ENCODE data around the gene DCAF16. TPM values are rescaled to one million over a fixed set of nuclear protein-coding genes. Genes with fewer than 3 reads are reported as not detected.

Gene DCAF16
- total RNA-seq, 1 donor from 2014 or later, result 63.1 TPM

DNA sequence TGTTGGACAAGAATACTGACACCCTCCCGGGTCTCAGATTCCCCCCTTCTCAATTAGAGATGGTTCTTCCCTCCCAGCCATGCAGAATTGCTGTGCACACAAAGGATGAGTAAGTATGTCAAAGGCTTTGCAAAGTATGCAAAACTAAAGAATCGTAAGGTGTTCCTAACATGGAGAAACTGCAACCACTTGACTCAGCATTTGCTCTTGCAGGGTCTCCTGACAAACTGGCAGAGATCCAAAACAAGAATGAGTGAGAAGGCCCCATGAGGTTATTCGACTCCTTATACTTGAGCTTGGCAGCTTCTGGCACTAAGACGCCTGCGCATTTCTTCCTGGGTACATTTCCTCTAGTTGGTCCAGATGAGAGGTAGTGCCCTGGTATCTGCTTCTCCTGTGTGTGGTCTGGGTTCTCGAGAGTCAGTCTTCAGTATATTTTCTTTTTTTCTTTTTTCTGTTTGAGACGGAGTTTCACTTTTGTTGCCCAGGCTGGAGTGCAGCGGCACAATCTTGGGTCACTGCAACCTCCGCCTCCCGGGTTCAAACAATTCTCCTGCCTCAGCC lies 37.3 kb downstream of the DCAF16 start:
- Mint-ChIP-seq H3K4me3 (ENCODE audit: low read depth) (no peak overlapping the region), H3K27me3 (peaks cover 4% of the 10 kb centered on the region), H3K27ac (no peak overlapping the region), H3K9me3 (ENCODE audit: low read depth) (no peaks in the 10 kb centered on the region), H3K36me3 (ENCODE audit: insufficient read depth) (no peaks in the 10 kb centered on the region), H3K4me1 (ENCODE audit: low read depth) (no peaks in the 10 kb centered on the region)
- TF ChIP-seq, protein P1, sequence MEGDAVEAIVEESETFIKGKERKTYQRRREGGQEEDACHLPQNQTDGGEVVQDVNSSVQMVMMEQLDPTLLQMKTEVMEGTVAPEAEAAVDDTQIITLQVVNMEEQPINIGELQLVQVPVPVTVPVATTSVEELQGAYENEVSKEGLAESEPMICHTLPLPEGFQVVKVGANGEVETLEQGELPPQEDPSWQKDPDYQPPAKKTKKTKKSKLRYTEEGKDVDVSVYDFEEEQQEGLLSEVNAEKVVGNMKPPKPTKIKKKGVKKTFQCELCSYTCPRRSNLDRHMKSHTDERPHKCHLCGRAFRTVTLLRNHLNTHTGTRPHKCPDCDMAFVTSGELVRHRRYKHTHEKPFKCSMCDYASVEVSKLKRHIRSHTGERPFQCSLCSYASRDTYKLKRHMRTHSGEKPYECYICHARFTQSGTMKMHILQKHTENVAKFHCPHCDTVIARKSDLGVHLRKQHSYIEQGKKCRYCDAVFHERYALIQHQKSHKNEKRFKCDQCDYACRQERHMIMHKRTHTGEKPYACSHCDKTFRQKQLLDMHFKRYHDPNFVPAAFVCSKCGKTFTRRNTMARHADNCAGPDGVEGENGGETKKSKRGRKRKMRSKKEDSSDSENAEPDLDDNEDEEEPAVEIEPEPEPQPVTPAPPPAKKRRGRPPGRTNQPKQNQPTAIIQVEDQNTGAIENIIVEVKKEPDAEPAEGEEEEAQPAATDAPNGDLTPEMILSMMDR (IDR thresholded peaks at IDR 0.05; ENCODE audit: unreplicated experiment), result no peak
- DNase-seq (ENCODE audit: low spot score, unreplicated experiment), result no peak

GRCh38 chr4:17771284-17771908 lies 39.2 kb downstream of the DCAF16 start:
- Mint-ChIP-seq H3K36me3 (ENCODE audit: insufficient read depth) (no peaks in the 10 kb centered on the region), H3K9me3 (ENCODE audit: low read depth) (no peaks in the 10 kb centered on the region), H3K27me3 (no peaks in the 10 kb centered on the region), H3K4me1 (ENCODE audit: low read depth) (no peaks in the 10 kb centered on the region), H3K27ac (no peak overlapping the region), H3K4me3 (ENCODE audit: low read depth) (no peak overlapping the region)
- DNase-seq (ENCODE audit: low spot score, unreplicated experiment), result no peak
- TF ChIP-seq, protein P1 (IDR thresholded peaks at IDR 0.05; ENCODE audit: unreplicated experiment), result no peak

DNA sequence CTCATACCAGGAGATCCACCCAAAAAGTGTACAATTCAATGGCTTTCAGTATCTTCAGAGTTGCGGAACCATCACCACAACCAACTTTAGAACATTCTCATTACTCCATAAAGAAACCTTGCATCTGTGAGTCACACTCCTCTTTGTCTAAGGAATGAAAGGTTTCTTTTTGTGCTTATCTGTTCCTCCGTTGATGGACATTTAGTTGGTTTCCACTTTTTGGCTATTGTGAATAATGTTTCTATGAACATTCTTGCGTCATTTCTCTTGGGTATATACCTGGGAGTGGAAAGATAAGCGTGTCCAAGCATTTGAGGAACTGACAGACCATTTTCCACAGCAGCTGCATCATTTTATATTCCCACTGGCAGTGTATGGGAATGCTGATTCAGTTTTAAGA lies 39.7 kb downstream of the DCAF16 start:
- no peak overlapping the region for H3K27ac Mint-ChIP-seq
- no peak overlapping the region for H3K4me3 Mint-ChIP-seq (ENCODE audit: low read depth)
- TF ChIP-seq, protein P1 (IDR thresholded peaks at IDR 0.05; ENCODE audit: unreplicated experiment), result no peak
- H3K27me3 Mint-ChIP-seq, result no peaks in the 10 kb centered on the region
- no peaks in the 10 kb centered on the region for H3K36me3 Mint-ChIP-seq (ENCODE audit: insufficient read depth)
- DNase-seq (ENCODE audit: low spot score, unreplicated experiment), result no peak
- no peaks in the 10 kb centered on the region for H3K4me1 Mint-ChIP-seq (ENCODE audit: low read depth)
- H3K9me3 Mint-ChIP-seq (ENCODE audit: low read depth), result peaks cover 4% of the 10 kb centered on the region

GRCh38 chr4:17769406-17770174 lies 41.0 kb downstream of the DCAF16 start:
- TF ChIP-seq, protein P1 (IDR thresholded peaks at IDR 0.05; ENCODE audit: unreplicated experiment), result no peak
- no peaks in the 10 kb centered on the region for H3K27me3 Mint-ChIP-seq
- H3K9me3 Mint-ChIP-seq (ENCODE audit: low read depth), result peaks cover 8% of the 10 kb centered on the region
- H3K4me3 Mint-ChIP-seq (ENCODE audit: low read depth), result no peak overlapping the region
- no peak overlapping the region for H3K27ac Mint-ChIP-seq
- no peaks in the 10 kb centered on the region for H3K4me1 Mint-ChIP-seq (ENCODE audit: low read depth)
- no peaks in the 10 kb centered on the region for H3K36me3 Mint-ChIP-seq (ENCODE audit: insufficient read depth)
- no peak for DNase-seq (ENCODE audit: low spot score, unreplicated experiment)

DNA sequence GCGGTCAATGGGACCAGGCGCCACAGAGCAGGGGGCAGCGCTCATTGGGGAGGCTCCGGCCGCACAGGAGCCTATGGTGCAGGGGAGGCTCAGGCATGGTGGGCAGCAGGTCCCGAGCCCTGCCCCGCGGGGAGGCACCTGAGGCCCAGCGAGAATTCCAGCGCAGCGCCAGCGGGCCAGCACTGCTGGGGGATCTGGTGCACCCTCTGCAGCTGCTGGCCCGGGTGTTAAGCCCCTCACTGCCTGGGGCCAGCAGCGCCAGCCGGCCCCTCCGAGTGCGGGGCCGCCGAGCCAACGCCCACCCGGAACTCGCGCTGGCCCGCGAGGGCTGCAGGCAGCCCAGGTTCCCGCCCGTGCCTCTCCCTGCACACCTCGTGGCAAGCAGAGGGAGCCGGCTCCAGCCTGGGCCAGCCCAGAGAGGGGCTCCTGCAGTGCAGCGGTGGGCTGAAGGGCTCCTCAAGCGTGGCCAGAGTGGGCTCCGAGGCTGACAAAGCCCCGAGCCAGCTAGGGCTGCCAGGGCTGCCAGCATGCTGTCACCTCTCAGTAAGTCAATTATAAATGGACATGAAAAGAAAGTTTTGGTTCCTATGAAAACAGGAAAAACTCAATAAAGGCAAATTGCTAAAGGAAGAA lies 43.6 kb downstream of the DCAF16 start:
- Mint-ChIP-seq H3K27me3 (no peaks in the 10 kb centered on the region), H3K9me3 (ENCODE audit: low read depth) (peaks cover 8% of the 10 kb centered on the region), H3K4me3 (ENCODE audit: low read depth) (no peak overlapping the region), H3K27ac (no peak overlapping the region), H3K36me3 (ENCODE audit: insufficient read depth) (no peaks in the 10 kb centered on the region), H3K4me1 (ENCODE audit: low read depth) (no peaks in the 10 kb centered on the region)
- no peak for DNase-seq (ENCODE audit: low spot score, unreplicated experiment)
- TF ChIP-seq, protein P1 (IDR thresholded peaks at IDR 0.05; ENCODE audit: unreplicated experiment), result no peak
